HG03520 (cell line): ENCODE measurements around the gene LMNB1.
A peak's percentile ranks its signal among the peaks of the same experiment; 100 is the strongest.
"Not testable (repeated sequence)": the region's sequence is repeated elsewhere in the genome, so short reads cannot be mapped to it uniquely, and the experiment has no call there.

Experiments
- ATAC-seq: cut with Tn5 transposase; IDR thresholded peaks from one replicate; pipeline ENCODE4 v1.9.1; 2021; ENCODE audit warnings: mild to moderate bottlenecking, moderate library complexity; ENCODE audit not compliant: unreplicated experiment

LMNB1 gene

GRCh38 chr5:126777975-126778674 is 1.2 kb downstream of the LMNB1 start:
- ATAC-seq = peak; percentile 59

- ATAC-seq = peak; percentile 2
These were observed 1.9 kb downstream of the LMNB1 start for GRCh38 chr5:126778675-126779403.

GRCh38 chr5:126780165-126780827 is 3.4 kb downstream of the LMNB1 start:
- no peak for ATAC-seq

- not testable (repeated sequence) for ATAC-seq
These were observed 11.5 kb downstream of the LMNB1 start for GRCh38 chr5:126788409-126788808.

- no peak for ATAC-seq
These were observed 16.2 kb downstream of the LMNB1 start for GRCh38 chr5:126793097-126793496.

GRCh38 chr5:126793648-126794047 is 16.7 kb downstream of the LMNB1 start:
- ATAC-seq = not testable (repeated sequence)

GRCh38 chr5:126794157-126794828 is 17.4 kb downstream of the LMNB1 start:
- ATAC-seq = peak; percentile 38

- ATAC-seq = no peak
These were observed 22.8 kb downstream of the LMNB1 start for GRCh38 chr5:126799780-126800179.

GRCh38 chr5:126801174-126801991 is 24.4 kb downstream of the LMNB1 start:
- no peak for ATAC-seq

GRCh38 chr5:126801992-126802294 is 25.0 kb downstream of the LMNB1 start:
- peak; percentile 52 for ATAC-seq

- ATAC-seq = no peak
These were observed 28.1 kb downstream of the LMNB1 start for GRCh38 chr5:126805063-126805462.

- no peak for ATAC-seq
These were observed 31.6 kb downstream of the LMNB1 start for GRCh38 chr5:126808521-126808988.

GRCh38 chr5:126809916-126810315 is 33.0 kb downstream of the LMNB1 start:
- ATAC-seq = no peak

GRCh38 chr5:126810596-126811380 is 33.9 kb downstream of the LMNB1 start:
- no peak for ATAC-seq

GRCh38 chr5:126811515-126812198 is 34.7 kb downstream of the LMNB1 start:
- ATAC-seq = peak; percentile 57

GRCh38 chr5:126812199-126812570 is 35.2 kb downstream of the LMNB1 start:
- ATAC-seq = no peak

- ATAC-seq = not testable (repeated sequence)
These were observed 36.9 kb downstream of the LMNB1 start for GRCh38 chr5:126813799-126814198.

GRCh38 chr5:126814721-126815404 is 37.9 kb downstream of the LMNB1 start:
- no peak for ATAC-seq

GRCh38 chr5:126816649-126817048 is 39.7 kb downstream of the LMNB1 start:
- ATAC-seq = no peak
